HG03469 (cell line): ENCODE data around the gene OR51G1.
"Not testable (repeated sequence)": the region's sequence is repeated elsewhere in the genome, so short reads cannot be mapped to it uniquely, and the experiment has no call there.

Source experiments
- ATAC-seq: cut with Tn5 transposase; IDR thresholded peaks from one replicate; pipeline ENCODE4 v1.9.1; 2021; ENCODE audit warnings: mild to moderate bottlenecking, moderate library complexity, moderate number of reproducible peaks; ENCODE audit not compliant: unreplicated experiment

The OR51G1 gene, protein sequence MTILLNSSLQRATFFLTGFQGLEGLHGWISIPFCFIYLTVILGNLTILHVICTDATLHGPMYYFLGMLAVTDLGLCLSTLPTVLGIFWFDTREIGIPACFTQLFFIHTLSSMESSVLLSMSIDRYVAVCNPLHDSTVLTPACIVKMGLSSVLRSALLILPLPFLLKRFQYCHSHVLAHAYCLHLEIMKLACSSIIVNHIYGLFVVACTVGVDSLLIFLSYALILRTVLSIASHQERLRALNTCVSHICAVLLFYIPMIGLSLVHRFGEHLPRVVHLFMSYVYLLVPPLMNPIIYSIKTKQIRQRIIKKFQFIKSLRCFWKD

DNA sequence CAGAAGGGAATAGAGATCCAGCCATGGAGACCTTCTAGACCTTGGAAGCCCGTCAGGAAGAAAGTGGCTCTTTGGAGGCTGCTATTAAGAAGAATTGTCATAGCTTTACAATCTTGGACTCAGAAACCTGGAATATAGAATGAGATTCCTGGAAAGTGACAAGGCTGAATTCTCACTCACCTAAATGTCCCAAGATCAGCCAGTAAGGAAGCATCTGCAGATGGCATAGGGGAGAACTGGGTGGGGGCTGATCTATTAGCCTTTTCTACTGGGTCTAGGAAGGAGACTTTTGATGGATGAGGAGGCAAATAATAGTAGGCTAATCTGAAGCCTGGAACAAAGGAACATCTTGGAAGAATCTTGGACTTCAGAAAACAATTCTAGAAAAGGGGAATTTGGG lies at the start of gene OR51G1:
Gene OR51G1, minus strand, starts transcription at position 101 of the 400 bp plus-strand sequence. Its CDS starts 0 bp downstream, at position 101.
- no peak for ATAC-seq

DNA sequence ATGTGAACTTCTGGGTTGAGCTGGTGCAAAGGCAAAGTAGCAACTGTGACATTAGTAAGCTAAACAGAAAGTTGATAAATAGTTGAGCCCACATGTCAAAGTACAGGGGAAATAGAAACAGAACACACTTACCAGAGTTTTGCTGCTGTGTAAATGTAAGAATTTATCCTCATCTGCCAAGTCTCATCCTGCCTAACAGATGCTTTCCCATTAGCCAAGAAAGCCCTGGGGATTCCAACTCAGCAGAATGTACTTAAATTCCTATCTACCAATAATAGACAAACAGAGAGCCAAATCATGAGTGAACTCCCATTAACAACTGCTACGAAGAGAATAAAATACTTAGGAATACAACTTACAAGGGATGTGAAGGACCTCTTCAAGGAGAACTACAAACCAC lies 38.7 kb upstream of the OR51G1 start:
- ATAC-seq = no peak

DNA sequence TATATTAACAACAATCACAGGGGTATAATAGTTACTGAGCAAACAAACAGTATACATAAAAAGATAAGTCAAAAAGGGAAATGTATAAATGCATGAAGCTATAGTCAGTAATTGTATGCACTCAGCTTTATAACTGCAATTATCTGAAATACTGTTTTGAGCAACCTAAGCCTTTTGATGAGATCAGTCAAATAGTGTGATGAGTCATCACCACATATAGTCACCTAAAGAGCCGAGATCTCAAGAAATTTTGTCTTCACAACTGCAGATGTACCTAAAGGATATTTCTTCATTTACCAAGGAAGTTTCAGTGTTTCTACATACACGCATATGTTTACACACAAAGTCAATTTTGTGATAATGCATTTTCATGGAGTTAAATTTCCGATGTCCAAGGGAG lies 36.7 kb upstream of the OR51G1 start:
- no peak for ATAC-seq

DNA sequence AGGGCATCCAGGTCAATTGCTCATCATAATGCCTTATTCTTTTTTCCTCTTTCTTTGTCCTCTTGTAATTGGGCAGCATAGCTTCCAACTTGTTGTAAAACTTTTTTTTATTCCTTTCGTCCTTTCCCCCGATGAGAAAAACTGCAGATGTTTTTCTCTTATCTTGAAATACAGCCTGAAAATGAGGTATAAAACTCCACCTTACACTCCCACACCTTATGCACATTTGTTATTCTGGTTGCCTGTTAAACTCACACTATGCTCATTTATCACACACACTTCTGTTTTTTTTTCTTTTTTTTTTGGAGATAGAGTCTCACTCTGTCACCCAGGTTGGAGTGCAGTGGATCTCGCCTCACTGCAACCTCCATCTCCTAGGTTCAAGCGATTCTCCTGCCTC lies 33.3 kb upstream of the OR51G1 start:
- no peak for ATAC-seq

DNA sequence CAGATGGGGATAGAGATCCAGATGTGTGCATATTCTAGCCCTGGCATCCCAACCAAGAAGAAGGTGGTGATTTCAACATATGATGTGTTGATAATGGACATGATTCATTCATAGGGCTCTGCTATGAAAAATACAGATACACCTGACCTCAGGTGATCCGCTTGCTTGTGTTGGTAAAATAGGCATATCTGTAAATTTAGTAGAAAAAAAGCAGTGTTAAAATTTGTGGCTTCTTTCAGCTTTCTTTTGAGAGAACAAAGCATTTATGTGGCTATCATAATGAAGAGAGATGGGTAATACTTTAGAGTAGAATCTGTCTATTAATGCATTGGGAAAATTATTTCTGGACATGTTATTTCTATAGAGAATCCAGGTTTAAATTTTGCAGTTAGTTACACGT lies 31.5 kb upstream of the OR51G1 start, which contains the start of gene OR51A2:
Gene OR51A2, minus strand, starts transcription at position 101 of the 400 bp plus-strand sequence. Its CDS starts 0 bp downstream, at position 101.
- not testable (repeated sequence) for ATAC-seq

DNA sequence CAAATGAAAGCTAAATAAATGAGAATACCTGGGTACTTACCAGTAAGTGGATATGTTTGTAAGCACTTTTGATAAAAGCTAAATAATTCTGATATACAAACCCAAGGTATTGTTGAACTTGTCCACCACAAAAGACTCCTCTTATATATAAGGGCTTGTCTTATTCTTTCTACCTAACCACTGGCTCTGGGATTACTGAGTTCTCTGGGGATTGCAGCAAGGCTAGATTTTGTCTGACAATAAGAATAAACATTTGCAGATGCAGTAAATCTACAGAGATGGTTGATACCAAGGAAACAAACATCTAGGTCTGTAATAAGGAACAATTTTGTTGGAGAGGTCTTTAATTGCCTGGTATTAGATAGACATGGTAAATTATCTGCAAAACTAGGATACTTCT lies 23.4 kb upstream of the OR51G1 start, which contains the start of gene OR51A4:
Gene OR51A4, minus strand, starts transcription at position 101 of the 400 bp plus-strand sequence. CDS start 505 bp downstream, outside the sequence.
- ATAC-seq = no peak

DNA sequence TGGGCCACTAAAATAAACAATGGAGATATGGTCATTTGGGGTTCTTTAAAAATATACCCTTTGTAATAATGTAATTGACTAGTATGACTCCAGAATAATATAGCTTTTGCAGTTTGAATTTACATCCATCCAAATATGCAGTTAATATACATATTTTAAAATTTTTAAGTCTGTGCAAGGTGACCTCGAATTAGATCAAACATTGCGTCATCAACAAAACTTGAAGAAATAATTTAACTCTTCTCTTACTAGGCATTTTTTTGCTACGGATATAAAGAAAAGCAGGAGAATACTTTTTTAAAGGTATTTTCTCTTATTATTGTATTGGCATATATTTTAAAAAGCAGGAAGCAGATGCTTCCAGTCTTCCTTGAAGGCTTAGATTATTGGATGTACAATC lies 12.6 kb upstream of the OR51G1 start:
- no peak for ATAC-seq

DNA sequence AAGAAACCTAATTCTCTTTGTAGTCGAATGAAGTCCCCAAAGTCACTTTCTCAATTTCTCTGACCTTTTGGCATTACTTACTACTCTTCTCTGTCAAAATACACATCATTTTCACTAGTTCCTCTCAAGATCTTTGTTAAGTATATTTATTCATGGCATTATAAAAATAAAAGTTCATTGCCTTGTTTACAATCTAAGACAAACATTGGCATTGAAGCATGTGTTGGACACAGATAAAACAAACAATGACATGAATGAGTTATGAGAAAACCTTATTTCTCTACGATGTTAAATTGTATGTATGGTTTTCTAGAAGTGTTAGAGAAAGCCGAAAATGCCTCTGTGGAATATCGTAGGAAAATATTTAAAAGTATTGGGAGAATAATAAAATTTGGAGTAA lies 8.6 kb upstream of the OR51G1 start:
- no peak for ATAC-seq

DNA sequence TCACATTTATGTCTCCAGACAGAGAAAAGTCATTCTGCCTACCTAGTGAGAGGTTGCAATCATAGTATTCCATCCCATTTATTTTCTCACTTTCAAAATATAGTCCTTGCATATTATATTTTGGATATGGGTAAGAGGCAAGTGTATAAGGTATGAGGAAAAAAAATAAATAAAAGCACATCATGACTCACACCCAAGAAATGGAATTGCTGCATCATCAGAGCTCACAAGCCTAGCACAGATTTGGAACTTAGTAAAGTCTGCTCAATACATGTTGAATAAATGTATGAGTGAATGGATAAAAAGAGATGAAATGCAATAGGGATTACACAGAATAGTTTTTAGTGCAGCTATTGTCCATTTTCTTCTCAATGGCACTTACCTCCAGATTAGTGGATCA lies 2.5 kb upstream of the OR51G1 start:
- no peak for ATAC-seq

DNA sequence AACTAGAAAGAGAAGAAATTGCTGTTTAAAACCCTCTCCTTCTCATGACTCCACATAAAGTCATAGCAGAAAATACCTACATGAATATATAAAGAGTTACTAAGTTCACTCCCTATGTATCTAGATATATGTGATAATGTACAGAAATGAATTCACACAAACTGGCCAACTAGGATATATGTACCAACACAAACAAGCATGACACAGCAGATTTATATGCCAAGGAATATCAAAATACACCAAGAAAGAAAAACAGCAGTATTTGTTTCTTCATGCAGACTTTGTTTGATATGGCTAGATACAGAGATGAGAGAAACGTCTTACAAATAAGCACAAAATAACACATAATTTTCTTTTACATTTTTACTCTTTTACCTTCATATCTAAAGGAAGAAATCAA lies 1.8 kb downstream of the OR51G1 start:
- ATAC-seq = no peak

DNA sequence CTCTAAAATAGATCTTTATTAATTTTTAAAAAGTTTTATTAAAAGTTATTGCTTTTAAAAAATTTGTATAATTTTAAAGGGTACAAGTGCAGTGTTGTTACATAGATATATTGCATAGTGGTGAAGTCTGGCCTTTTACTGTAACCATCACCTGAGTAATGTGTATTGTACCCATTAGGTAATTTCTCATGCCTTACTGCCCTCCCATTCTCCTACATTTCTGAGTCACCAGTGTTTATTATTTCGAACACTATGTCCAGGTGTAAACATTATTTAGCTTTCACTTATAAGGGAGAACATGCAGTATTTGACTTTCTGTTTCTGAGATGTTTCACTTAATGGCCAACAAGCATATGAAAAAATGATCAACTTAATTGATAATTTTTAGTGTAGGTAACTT lies 2.3 kb downstream of the OR51G1 start:
- ATAC-seq = no peak

DNA sequence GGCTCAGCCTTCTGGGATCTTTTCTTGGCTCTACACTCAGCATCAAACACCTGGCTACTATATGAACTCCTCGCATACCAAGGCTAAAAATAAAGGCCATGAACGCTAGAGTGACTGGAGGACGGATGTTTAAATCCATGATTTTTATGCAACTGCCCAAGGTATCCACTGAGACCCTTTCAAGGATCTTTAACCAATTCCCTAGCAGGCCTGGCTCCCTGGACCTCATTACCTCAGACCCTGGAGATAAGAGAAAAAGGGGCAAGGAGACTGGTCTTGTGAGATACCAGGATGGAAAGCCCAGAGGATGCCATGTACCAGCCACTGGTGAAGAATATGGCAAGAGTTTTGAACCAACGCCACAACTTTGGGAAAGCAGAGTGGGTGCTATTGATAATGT lies 4.9 kb downstream of the OR51G1 start, which contains the start of gene OR51G2:
Gene OR51G2, minus strand, starts transcription at position 101 of the 400 bp plus-strand sequence. CDS start 3,687 bp downstream, outside the sequence.
- no peak for ATAC-seq

DNA sequence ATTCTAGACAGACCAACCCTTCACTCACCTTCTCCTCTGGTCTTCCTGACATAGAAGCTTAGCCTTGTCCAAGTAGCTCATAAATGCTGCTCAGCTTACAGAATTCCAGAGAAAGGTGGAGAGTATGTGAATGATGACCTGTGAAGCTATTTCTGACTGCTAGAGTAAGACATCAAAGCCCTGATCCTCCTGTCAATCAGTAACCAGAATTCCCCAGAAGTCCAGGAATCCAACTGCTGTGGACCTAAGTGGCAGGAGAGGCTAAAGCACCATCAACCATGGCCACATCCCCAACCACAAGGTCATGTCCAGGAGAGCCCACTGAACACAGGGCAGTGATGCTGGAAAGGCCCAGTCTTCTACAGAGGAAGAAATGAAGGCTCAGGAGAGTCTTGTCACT lies 7.6 kb downstream of the OR51G1 start:
- no peak for ATAC-seq

DNA sequence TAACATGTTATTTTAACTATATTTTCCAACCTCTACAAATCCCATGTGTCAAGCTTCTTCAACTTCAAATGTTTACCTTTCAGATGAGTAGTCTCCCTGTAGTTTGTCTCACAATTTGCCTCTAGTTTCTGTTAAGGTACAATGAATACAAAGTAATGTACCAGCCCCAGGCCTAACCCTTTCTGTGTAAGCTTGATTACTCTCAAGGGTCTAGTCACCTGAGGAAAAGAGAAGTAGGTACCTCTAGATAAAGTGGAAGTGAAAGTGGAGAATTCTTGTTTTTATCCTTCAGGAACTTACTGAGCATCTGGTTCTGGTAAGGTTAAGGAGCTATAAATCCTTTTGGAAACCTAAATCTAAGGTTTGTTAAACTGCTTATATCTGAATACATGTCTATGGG lies 20.7 kb downstream of the OR51G1 start, which contains the start of gene OR51A7:
Gene OR51A7, plus strand, starts transcription at position 300 of the 400 bp plus-strand sequence. CDS start 3,587 bp downstream, outside the sequence.
- no peak for ATAC-seq

DNA sequence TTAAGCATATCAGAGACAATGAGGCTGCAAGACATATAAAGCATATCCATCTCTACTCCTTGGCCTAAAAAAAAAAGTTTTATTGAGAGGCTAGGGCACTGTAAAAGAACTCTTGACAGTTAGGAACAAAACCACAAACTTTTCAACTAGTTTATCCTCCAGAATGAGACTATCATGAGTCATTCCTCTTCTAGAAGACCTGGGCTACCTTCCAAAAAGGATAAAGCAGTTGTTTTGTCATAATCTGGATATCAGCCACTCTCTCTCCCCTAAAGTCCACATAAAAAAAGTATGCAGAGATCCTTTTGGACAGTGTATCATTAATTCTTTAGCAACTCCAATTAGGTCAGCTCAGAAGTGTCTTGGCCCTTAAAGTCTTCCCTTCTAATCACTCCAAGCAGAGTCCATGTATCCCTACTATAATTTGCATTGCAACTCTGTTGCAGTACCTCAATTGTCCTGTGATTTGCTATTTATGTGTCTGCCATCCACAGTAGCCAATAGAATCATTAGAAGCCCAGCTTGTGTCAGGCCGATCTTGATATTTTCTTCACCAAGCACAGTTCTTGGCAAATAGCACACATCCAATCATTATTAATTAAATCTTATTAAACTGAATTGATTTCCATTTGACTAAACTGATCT lies 32.0 kb downstream of the OR51G1 start:
- no peak for ATAC-seq

DNA sequence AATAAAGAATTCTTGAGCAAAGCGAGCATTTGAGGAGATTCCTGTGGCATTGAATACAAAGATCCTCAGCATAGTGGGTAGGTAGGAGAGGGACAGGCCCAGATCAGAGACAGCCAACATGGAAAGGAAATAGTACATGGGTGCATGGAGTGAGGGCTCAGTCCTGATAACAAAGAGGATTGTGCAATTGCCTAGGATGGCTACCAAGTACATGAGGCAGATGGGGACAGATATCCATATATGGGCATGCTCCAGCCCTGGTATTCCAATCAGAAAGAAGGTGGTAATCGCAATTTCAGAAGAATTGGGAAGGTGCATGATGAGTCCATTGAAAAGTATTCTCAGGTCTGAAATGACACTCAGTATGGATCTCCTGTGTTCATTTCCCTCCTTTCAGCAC lies 33.9 kb downstream of the OR51G1 start:
- no peak for ATAC-seq

DNA sequence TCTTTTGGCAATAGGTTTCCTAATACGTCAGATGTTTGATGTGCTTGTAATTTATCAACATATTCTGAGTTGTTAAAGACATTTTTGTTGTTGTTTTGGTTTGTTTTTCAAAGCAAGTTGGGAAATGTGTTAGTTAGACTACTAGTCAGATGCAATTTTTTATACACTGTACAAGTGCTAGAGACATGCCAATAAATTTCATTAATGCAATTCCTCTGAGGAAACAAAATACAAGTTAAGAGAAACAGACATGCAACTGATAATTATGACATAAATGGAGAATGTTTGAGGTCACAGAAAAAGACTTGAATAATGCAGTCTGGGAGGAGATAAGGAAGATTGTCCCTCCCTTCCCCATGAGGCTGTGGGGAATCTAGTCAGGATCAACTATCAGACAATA lies 36.5 kb downstream of the OR51G1 start:
- ATAC-seq = no peak

DNA sequence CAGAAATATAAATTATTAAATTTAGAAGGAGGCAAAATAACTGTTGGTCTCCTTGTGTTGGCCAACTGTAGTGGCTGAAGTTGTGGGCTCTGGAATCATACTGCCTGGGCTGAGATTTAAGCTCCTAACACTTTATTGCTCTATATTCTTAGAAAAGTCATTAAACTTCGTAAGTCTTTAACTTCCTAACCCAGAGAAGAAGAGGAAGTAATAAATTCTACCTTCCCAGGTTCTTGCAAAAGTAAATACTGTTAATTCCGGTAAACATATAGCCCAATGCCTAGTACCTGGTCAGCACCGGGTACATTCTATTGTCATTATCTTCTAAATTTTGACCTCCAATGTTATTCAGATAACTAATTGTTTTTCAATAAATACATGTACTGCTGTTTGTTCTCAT lies 38.0 kb downstream of the OR51G1 start:
- no peak for ATAC-seq

DNA sequence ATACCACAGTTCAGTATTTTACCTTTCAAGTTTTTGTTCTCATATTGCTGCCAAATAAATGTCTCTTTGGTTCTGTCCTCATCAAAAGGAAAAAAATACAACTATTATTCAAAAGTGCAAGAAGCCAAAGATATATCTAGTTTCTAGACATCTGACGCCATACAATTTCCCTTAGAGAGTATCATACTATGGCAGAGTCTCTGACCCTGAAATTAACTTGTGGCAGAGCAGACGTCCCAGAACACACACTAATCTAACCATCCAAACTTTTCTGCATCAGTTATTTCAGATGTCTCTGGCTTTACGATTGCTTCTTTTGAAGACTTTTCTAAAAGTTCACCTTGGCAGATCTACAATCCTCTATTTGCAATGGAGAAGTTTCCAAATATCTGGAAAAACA lies 39.8 kb downstream of the OR51G1 start:
- no peak for ATAC-seq

DNA sequence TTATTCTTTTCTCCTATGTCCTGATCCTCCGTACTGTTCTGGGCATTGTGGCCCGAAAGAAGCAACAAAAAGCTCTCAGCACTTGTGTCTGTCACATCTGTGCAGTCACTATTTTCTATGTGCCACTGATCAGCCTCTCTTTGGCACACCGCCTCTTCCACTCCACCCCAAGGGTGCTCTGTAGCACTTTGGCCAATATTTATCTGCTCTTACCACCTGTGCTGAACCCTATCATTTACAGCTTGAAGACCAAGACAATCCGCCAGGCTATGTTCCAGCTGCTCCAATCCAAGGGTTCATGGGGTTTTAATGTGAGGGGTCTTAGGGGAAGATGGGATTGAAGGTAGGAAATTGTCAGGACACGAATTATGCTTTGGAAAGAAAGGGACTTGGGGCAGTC lies 41.6 kb downstream of the OR51G1 start:
- ATAC-seq = no peak

DNA sequence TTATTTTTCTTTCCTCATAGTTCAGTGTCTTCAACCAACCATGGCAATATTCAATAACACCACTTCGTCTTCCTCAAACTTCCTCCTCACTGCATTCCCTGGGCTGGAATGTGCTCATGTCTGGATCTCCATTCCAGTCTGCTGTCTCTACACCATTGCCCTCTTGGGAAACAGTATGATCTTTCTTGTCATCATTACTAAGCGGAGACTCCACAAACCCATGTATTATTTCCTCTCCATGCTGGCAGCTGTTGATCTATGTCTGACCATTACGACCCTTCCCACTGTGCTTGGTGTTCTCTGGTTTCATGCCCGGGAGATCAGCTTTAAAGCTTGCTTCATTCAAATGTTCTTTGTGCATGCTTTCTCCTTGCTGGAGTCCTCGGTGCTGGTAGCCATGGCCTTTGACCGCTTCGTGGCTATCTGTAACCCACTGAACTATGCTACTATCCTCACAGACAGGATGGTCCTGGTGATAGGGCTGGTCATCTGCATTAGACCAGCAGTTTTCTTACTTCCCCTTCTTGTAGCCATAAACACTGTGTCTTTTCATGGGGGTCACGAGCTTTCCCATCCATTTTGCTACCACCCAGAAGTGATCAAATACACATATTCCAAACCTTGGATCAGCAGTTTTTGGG lies 42.2 kb downstream of the OR51G1 start, which contains the start of gene OR51T1:
Gene OR51T1, plus strand, starts transcription at position 41 of the 641 bp plus-strand sequence. Its CDS starts 0 bp downstream, at position 41.
- ATAC-seq = no peak
